Colonic mucosa (tissue), 4 donors: ENCODE data around the gene MSN. TPM values are rescaled to one million over a fixed set of nuclear protein-coding genes. Genes with fewer than 3 reads are reported as not detected.
A peak's percentile ranks its signal among the peaks of the same experiment; 100 is the strongest.

Experiments used
- DNase-seq: peaks from one replicate; pipeline ENCODE4 v3.0.0-alpha.2; 2020
- H3K27ac ChIP-seq: fragments of 200-600 bp; one replicate; pipeline ENCODE4 v1.8.0; 2021
- H3K27me3 ChIP-seq: fragments of 200-600 bp; one replicate; pipeline ENCODE4 v1.8.0; 2021
- H3K36me3 ChIP-seq: fragments of 200-600 bp; one replicate; pipeline ENCODE4 v1.8.0; 2021
- H3K4me1 ChIP-seq: fragments of 200-600 bp; one replicate; pipeline ENCODE4 v1.8.0; 2021; ENCODE audit warnings: mild to moderate bottlenecking
- H3K4me3 ChIP-seq: fragments of 200-600 bp; one replicate; pipeline ENCODE4 v1.8.0; 2021
- H3K9ac ChIP-seq, 2 donors: one replicate each; pipeline ENCODE4 v1.7.0; 2013; ENCODE audit warnings: control low read depth in 2 of 2, low read depth in 2 of 2, low read length in 2 of 2
- H3K9me3 ChIP-seq: fragments of 200-600 bp; one replicate; pipeline ENCODE4 v1.8.0; 2021
- intact Hi-C: fragments of 100-400 bp; cut with DNase I; formaldehyde crosslinking; loops from one replicate; pipeline ENCODE4 v1.14.1; 2022
- total RNA-seq, 2 donors: library from RNA; stranded (reverse); fragmentation: NEBNext Ultra II Directional in 1 of 2; extraction: Animal tissue kit (Norgen Biotek cat#: 25700) in 1 of 2; gene quantifications; one replicate each; pipeline ENCODE4 v1.2.1, GENCODE V29; 2021
- TF ChIP-seq, protein P1 (sequence below): fragments of 200-600 bp; IDR thresholded peaks from one replicate; pipeline ENCODE4 v1.8.0; 2022; ENCODE audit warnings: antibody characterized with exemption, mild to moderate bottlenecking
- donor health status: healthy.
- donor health status: DM: no; HTN: no; CAD: no.
- donor health status: DM: no; HTN: no; CAD: no.

Gene MSN
- total RNA-seq, 2 donors from 2014 or later: 27.5 to 62.7 TPM

DNA sequence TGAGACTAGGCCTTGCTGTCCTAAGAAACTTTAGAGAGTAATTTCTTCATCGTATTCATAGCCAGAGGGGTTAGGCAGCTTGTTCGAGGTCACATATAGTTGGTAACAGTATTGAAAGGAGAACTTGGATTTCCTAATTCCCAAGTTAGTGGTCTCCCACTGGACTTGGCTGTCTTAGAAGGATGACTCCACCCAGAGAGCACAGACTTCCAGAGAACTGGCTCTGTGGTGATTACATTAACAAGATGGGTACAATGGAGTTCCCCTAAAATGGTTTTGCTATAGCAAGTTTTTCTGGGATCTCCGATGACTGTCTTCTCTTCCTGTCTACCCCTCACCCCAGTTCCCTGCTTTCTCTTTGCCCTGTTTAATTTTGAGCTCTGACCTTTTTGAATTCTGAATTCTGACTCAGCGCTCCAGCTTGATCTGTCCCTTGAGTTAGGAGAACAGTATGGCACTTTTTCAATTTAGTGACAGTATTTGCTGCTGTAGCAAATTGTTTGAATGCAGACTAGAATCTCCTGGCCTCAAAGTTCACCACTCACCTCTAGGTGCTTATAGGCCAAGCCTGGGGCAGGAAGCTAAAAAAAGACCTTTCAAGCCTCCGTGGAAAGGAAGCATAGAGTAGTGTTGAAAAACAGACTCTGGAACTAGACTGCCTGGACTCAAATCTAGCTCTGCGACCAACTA is 6.9 kb downstream of the MSN start:
- no peak overlapping the region for H3K9ac ChIP-seq
- TF ChIP-seq, protein P1, sequence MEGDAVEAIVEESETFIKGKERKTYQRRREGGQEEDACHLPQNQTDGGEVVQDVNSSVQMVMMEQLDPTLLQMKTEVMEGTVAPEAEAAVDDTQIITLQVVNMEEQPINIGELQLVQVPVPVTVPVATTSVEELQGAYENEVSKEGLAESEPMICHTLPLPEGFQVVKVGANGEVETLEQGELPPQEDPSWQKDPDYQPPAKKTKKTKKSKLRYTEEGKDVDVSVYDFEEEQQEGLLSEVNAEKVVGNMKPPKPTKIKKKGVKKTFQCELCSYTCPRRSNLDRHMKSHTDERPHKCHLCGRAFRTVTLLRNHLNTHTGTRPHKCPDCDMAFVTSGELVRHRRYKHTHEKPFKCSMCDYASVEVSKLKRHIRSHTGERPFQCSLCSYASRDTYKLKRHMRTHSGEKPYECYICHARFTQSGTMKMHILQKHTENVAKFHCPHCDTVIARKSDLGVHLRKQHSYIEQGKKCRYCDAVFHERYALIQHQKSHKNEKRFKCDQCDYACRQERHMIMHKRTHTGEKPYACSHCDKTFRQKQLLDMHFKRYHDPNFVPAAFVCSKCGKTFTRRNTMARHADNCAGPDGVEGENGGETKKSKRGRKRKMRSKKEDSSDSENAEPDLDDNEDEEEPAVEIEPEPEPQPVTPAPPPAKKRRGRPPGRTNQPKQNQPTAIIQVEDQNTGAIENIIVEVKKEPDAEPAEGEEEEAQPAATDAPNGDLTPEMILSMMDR: no peak
- no peaks in the 10 kb centered on the region for H3K36me3 ChIP-seq
- no peaks in the 10 kb centered on the region for H3K9me3 ChIP-seq
- H3K4me3 ChIP-seq: no peak overlapping the region
- no peaks in the 10 kb centered on the region for H3K4me1 ChIP-seq
- H3K27me3 ChIP-seq: no peaks in the 10 kb centered on the region
- peak overlapping the region; percentile 26 for H3K27ac ChIP-seq
- DNase-seq: no peak
- intact Hi-C loops: no loop called here

DNA sequence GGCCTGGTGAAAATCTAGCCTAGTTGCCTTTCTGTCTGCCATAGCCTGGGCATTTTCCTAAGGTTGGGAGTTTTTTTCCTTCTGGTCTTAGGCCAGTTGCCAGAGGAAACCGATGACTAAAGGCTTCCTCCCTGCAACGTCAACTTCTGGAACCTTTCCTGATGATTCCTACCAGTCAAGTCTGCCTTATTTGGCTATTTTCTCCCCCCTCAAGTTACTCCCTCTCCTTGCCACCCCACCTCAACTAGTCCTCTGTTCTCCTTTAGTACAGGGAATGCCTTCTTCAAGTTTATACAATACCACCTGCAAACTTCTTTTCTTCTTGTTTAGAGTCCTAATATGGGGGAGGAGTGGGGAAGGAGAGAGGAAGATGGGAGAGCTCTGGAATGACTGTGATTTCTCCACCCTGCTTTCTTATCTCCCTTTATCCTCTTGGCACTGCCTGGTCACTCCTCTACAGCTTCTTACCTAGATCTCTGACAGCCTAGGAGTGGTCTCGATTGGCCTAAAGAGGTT is 10.6 kb downstream of the MSN start:
- no peak for DNase-seq
- no peaks in the 10 kb centered on the region for H3K4me1 ChIP-seq
- H3K4me3 ChIP-seq: no peak overlapping the region
- no peak overlapping the region for H3K9ac ChIP-seq
- TF ChIP-seq, protein P1: no peak
- no peaks in the 10 kb centered on the region for H3K27me3 ChIP-seq
- H3K27ac ChIP-seq: peak overlapping the region; percentile 15
- intact Hi-C loops: no loop called here
- H3K36me3 ChIP-seq: no peaks in the 10 kb centered on the region
- no peaks in the 10 kb centered on the region for H3K9me3 ChIP-seq

DNA sequence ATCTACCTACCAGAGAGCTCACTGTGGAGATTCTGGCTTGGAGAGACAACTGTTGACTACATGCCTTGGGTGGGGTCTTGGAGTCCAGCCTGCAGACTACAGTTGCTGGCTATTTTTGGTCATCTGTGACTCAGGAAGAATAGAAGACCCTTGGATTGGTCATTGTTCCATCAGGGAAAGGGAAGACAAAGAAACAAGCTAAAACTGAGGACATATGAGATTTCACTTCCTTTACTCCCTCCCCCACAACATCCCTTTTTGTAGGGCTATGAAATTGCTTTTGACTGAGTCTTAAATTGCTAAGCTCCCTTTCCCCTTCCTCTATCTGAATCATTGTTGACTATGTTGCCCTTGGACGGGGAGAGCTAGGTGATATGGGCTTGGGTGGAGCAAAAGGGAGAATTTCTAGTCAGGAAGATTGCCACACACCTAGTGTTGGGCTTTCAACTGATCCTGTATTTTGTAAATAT is 11.7 kb downstream of the MSN start:
- H3K27me3 ChIP-seq: no peaks in the 10 kb centered on the region
- peak overlapping the region; percentile 15 for H3K27ac ChIP-seq
- H3K36me3 ChIP-seq: no peaks in the 10 kb centered on the region
- no peak overlapping the region for H3K9ac ChIP-seq
- no peaks in the 10 kb centered on the region for H3K9me3 ChIP-seq
- TF ChIP-seq, protein P1: no peak
- no peak overlapping the region for H3K4me3 ChIP-seq
- H3K4me1 ChIP-seq: no peaks in the 10 kb centered on the region
- intact Hi-C loops: no loop called here
- DNase-seq: no peak

DNA sequence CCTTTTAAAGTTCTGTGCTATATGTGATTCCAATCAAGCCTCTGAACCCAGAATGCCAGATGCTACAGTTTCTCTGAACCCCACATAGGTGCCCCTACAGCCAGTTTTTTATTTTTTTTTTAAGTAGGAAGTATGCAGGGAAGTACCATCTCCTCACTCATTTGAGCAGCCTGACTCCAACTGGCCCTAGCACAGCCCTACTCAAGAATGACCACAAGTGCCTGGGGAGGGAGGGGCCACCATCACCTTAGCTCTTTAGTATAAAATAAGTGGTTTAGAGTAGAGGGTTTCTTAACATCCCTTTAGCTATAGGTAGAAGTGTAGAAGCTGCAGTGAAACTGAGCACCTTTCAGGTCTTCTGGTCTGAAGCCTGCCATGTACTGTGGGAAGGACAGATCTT is 14.4 kb downstream of the MSN start:
- no peak overlapping the region for H3K4me3 ChIP-seq
- intact Hi-C loops: no loop called here
- TF ChIP-seq, protein P1: no peak
- no peaks in the 10 kb centered on the region for H3K36me3 ChIP-seq
- H3K9me3 ChIP-seq: no peaks in the 10 kb centered on the region
- no peak overlapping the region for H3K9ac ChIP-seq
- H3K4me1 ChIP-seq: no peaks in the 10 kb centered on the region
- H3K27me3 ChIP-seq: no peaks in the 10 kb centered on the region
- no peak for DNase-seq
- no peak overlapping the region for H3K27ac ChIP-seq

DNA sequence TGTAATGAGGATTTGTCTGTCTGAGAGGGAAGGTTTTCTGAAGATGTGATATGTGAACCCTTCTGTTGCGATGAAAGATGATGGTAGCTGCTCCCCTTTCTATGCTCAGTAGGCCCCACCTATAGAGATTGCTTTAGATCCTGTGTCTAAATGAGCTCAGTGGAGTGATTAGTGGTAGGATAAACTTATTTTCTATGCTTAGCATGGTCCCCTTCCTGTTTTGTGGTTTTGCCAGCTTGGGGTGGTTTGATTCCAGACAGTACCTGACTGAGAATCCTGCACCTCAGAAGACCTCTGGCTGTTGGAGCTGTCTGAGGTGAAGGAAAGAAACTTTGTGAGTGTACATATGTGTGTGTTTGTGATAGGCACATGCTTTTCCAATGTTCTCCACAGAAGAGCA is 17.7 kb downstream of the MSN start:
- intact Hi-C loops: no loop called here
- DNase-seq: no peak
- Histone ChIP-seq H3K27ac (no peak overlapping the region), H3K9ac (no peak overlapping the region), H3K9me3 (no peaks in the 10 kb centered on the region), H3K27me3 (no peaks in the 10 kb centered on the region), H3K4me1 (no peaks in the 10 kb centered on the region), H3K36me3 (no peaks in the 10 kb centered on the region), H3K4me3 (no peak overlapping the region)
- TF ChIP-seq, protein P1: no peak
